K562 (cell line): Measurements from ENCODE around the gene MRPS10. TPM values are rescaled to one million over a fixed set of nuclear protein-coding genes. Genes with fewer than 3 reads are reported as not detected.
A peak's percentile ranks its signal among the peaks of the same experiment; 100 is the strongest.

Experiments used
- ATAC-seq: fragments of 200-7000 bp; cut with Tn5 transposase; 3 replicates; pipeline ENCODE4 v1.9.1; 2020; ENCODE audit warnings: moderate library complexity
- BruUV-seq: library from RNA; stranded (reverse); fragments of 400-500 nt; replicated peaks from 2 replicates; lab custom pipeline; 2021; lab: Mats Ljungman, UMichigan
- CTCF ChIA-PET: fragments of 300-600 bp; formaldehyde crosslinking; extraction: SDS; loops from one replicate; lab custom pipeline; 2021; ENCODE audit warnings: low intra/inter-chr PET ratio; lab: Yijun Ruan, JAX
- POLR2A ChIA-PET: fragments of 300-600, 350-650 bp; sonication (Branson Sonifier 250); formaldehyde crosslinking; extraction: SDS; loops from one replicate; lab custom pipeline; 2021; ENCODE audit warnings: antibody characterized with exemption, inconsistent platforms; lab: Yijun Ruan, JAX
- DNase-seq, 4 experiments: peaks; one replicate each; pipeline versions ENCODE4 v3.0.0 to v3.0.0-alpha.2; 2011 to 2018; ENCODE audit warnings: low spot score in 3 of 4, mixed read lengths in 3 of 4; ENCODE audit errors: extremely low read depth in 1 of 4
- FAIRE-seq: peaks from 2 replicates; lab custom pipeline; 2011; peaks lifted over from hg19 to GRCh38; lab: Jason Lieb, UNC
- H2AFZ ChIP-seq: 2 replicates; pipeline ENCODE4 v1.6.0; 2011; ENCODE audit warnings: low read depth, low read length, control low read depth, inconsistent platforms
- H3K27ac ChIP-seq: fragments of 200-600 bp; 3 replicates; pipeline ENCODE4 v1.8.0; 2011; ENCODE audit warnings: low read depth, mild to moderate bottlenecking, control low read depth, inconsistent platforms, low read length, moderate library complexity, mixed read lengths; ENCODE audit errors: extremely low read depth
- H3K27me3 ChIP-seq, 2 experiments: fragments of 300-600 bp in 1 of 2; 2 replicates in 1 of 2; 3 replicates in 1 of 2; pipeline versions ENCODE4 v1.6.0 to v1.8.0; 2011; ENCODE audit warnings: inconsistent platforms in 2 of 2, low read length in 2 of 2, mild to moderate bottlenecking in 1 of 2, mixed read lengths in 1 of 2, moderate library complexity in 1 of 2; ENCODE audit not compliant: control insufficient read depth in 2 of 2, insufficient read depth in 2 of 2
- H3K36me3 ChIP-seq: fragments of 300-600 bp; 3 replicates; pipeline ENCODE4 v1.8.0; 2011; ENCODE audit warnings: mild to moderate bottlenecking, low read length, inconsistent platforms; ENCODE audit not compliant: control insufficient read depth, insufficient read depth
- H3K4me1 ChIP-seq, 2 experiments: fragments of 200-600 bp in 1 of 2; replicated peaks in 1 of 2; 2 replicates in 1 of 2; 3 replicates in 1 of 2; pipeline versions ENCODE4 v1.5.1 to v1.8.0; 2011; ENCODE audit warnings: inconsistent platforms in 2 of 2, low read length in 2 of 2, mild to moderate bottlenecking in 1 of 2, mixed read lengths in 1 of 2, moderate library complexity in 1 of 2; ENCODE audit not compliant: control insufficient read depth in 2 of 2, insufficient read depth in 2 of 2
- H3K4me2 ChIP-seq: 2 replicates; pipeline ENCODE4 v1.6.1; 2011; ENCODE audit warnings: low read length, control low read depth, inconsistent platforms, mixed read lengths; ENCODE audit not compliant: insufficient read depth
- H3K4me3 ChIP-seq: fragments of 200-600 bp; sonication (generic), shearing (Covaris generic); 2 replicates; pipeline ENCODE4 v1.5.1; 2016; ENCODE audit warnings: control low read depth, inconsistent platforms
- H3K79me2 ChIP-seq: fragments of 200-600 bp; 3 replicates; pipeline ENCODE4 v1.8.0; 2011; ENCODE audit warnings: low read length, inconsistent platforms; ENCODE audit not compliant: control insufficient read depth, insufficient read depth
- H3K9ac ChIP-seq, 2 experiments: 2 replicates each; pipeline versions ENCODE4 v1.6.0 to v1.6.1; 2011; ENCODE audit warnings: low read depth in 2 of 2, low read length in 2 of 2, control low read depth in 1 of 2, inconsistent platforms in 1 of 2, mild to moderate bottlenecking in 1 of 2, mixed read lengths in 1 of 2; ENCODE audit not compliant: insufficient read depth in 1 of 2
- H3K9me1 ChIP-seq: one replicate; pipeline ENCODE4 v1.6.0; 2011; ENCODE audit warnings: inconsistent platforms, mild to moderate bottlenecking, low read length, moderate library complexity; ENCODE audit not compliant: control insufficient read depth, insufficient read depth
- H3K9me3 ChIP-seq: replicated peaks from 2 replicates; pipeline ENCODE4 v1.5.1; 2011; ENCODE audit warnings: low read depth, low read length, inconsistent platforms; ENCODE audit not compliant: control insufficient read depth, insufficient read depth
- H4K20me1 ChIP-seq: replicated peaks from 2 replicates; pipeline ENCODE4 v1.6.1; 2011; ENCODE audit warnings: low read length, inconsistent platforms, mixed read lengths; ENCODE audit not compliant: control insufficient read depth, insufficient read depth
- EGR1 ChIP-seq: fragments of 450-650 bp; conservative IDR thresholded peaks from 2 replicates; pipeline ENCODE4 v1.6.1; 2017; ENCODE audit warnings: mild to moderate bottlenecking
- ELF1 ChIP-seq: fragments of 200-800 bp; sonication (Bioruptor generic); IDR thresholded peaks from 2 replicates; pipeline ENCODE4 v1.6.1; 2016; ENCODE audit warnings: missing genetic modification characterization, missing compliant biosample characterization
- FOXJ2 ChIP-seq: fragments of 200-800 bp; sonication (Bioruptor generic); IDR thresholded peaks from 2 replicates; pipeline ENCODE4 v1.6.1; 2016; ENCODE audit warnings: missing genetic modification characterization, missing compliant biosample characterization
- LARP7 ChIP-seq: fragments of 450-650 bp; IDR thresholded peaks from 2 replicates; pipeline ENCODE4 v1.6.1; 2016
- MAFG ChIP-seq: fragments of 450-650 bp; conservative IDR thresholded peaks from 2 replicates; pipeline ENCODE4 v1.6.1; 2016; ENCODE audit warnings: missing genetic modification characterization, missing compliant biosample characterization
- MBD2 ChIP-seq: sonication (generic); IDR thresholded peaks from 2 replicates; pipeline ENCODE4 v1.6.1; 2016; ENCODE audit warnings: low read depth, borderline replicate concordance
- PCBP2 ChIP-seq: fragments of 200-400 bp; formaldehyde crosslinking; IDR thresholded peaks from 2 replicates; pipeline ENCODE4 v1.6.1; 2018; ENCODE audit warnings: low read length, low read depth, mild to moderate bottlenecking, moderate library complexity; ENCODE audit not compliant: poor library complexity, severe bottlenecking
- POLR3G ChIP-seq: IDR thresholded peaks from 2 replicates; pipeline ENCODE4 v1.6.1; 2011; ENCODE audit not compliant: insufficient read length, insufficient replicate concordance; ENCODE audit errors: extremely low read depth
- ZNF212 ChIP-seq: fragments of 450-650 bp; formaldehyde crosslinking; IDR thresholded peaks from 2 replicates; pipeline ENCODE4 v1.4.0; 2020; ENCODE audit warnings: mild to moderate bottlenecking
- ZNF507 ChIP-seq: conservative IDR thresholded peaks from 2 replicates; pipeline ENCODE4 v1.6.1; 2017; ENCODE audit warnings: missing genetic modification characterization, missing compliant biosample characterization
- ZNF609 ChIP-seq: sonication (generic); formaldehyde crosslinking; IDR thresholded peaks from 2 replicates; pipeline ENCODE4 v1.8.1; 2023; ENCODE audit warnings: missing genetic modification reagents, mild to moderate bottlenecking, borderline replicate concordance
- WGBS: fragments of 100-300 bp; shearing (Covaris generic); methylation state at CpG from one replicate; pipeline ENCODE4 v1.1.6; 2016; ENCODE audit warnings: low coverage, mixed read lengths; ENCODE audit not compliant: insufficient coverage; ENCODE audit errors: missing lambda C conversion rate; 5-methylcytosine and 5-hydroxymethylcytosine counted together
- in situ Hi-C: fragments of 300-500 bp; cut with MboI; formaldehyde crosslinking; loops from 4 replicates; pipeline ENCODE4 v1.15.0; 2018; ENCODE audit warnings: inconsistent platforms, mixed read lengths
- intact Hi-C: fragments of 100-400 bp; cut with micrococcal nuclease; formaldehyde crosslinking; loops from 2 replicates; pipeline ENCODE4 v1.14.2; 2022
- polyA plus RNA-seq, 8 experiments: library from polyadenylated mRNA; depleted of rRNA in 4 of 8; stranded (reverse) in 5 of 8; unstranded in 3 of 8; fragments of >200 nt; fragmentation: Nextera tagmentation in 2 of 8; fragmentation: Illumina TruSeq in 1 of 8; extraction: Ambion mirVana in 2 of 8; extraction: Trizol in 1 of 8; gene quantifications; 2 replicates each; pipeline versions ENCODE4 v1.2.1 to v1.2.3, GENCODE V29; 2011 to 2014; ENCODE audit warnings: inconsistent platforms in 1 of 8, missing spikeins in 1 of 8
- total RNA-seq, 7 experiments: library from RNA; depleted of rRNA in 6 of 7; stranded (reverse); fragments of >200 nt in 6 of 7; fragmentation: Illumina TruSeq in 2 of 7; extraction: Trizol in 2 of 7; gene quantifications; 2 replicates each; pipeline versions ENCODE4 v1.2.1 to v1.2.3, GENCODE V29; 2011 to 2021; ENCODE audit warnings: low replicate concordance in 1 of 7
- TF ChIP-seq, protein P1 (sequence below): fragments of 250-450 bp; sonication (Bioruptor Pico); IDR thresholded peaks from 2 replicates; pipeline ENCODE4 v1.5.0; 2021; ENCODE audit warnings: mild to moderate bottlenecking, borderline replicate concordance
- TF ChIP-seq, protein P2 (sequence below): sonication (generic); formaldehyde crosslinking; IDR thresholded peaks from 2 replicates; pipeline ENCODE4 v1.8.0; 2023; ENCODE audit warnings: mild to moderate bottlenecking, missing genetic modification reagents

The MRPS10 gene
- total and polyA plus RNA-seq, 9 of the 15 experiments (the other 6 are each of a cell fraction or from before 2014, with no cell fraction given): 48.6 to 166 (median 93.7) TPM

- in situ Hi-C loops: no loop called here
- ChIA-PET POLR2A (interaction anchor here (0.6 to 1.2 kb wide), 5 partner anchors 9 to 159 kb away, joined by 3 to 5 read pairs (median 3); no protein-coding TSS in a partner anchor), CTCF (interaction anchor here (0.6 to 0.9 kb wide), 2 partner anchors 287 to 451 kb away, joined by 3 read pairs; no protein-coding TSS in a partner anchor)
- ATAC-seq: no peak
- intact Hi-C loops: loop anchor here (5.0 to 10.0 kb wide), 2 partner anchors 287 to 465 kb away; partner anchors contain the start of gene PRPH2
- peak in 2 of 4 experiments; percentile 34 to 42 for DNase-seq
- Histone ChIP-seq H3K36me3 (no peaks in the 10 kb centered on the region), H4K20me1 (no peaks in the 10 kb centered on the region), H3K4me3 (no peak overlapping the region; the same call in 1 of the 2 replicates), H3K27me3 (peaks cover 36 to 48% of the 10 kb centered on the region in 2 experiments), H3K9me3 (no peaks in the 10 kb centered on the region), H3K9ac (peak overlapping the region in 1 of 2 experiments; percentile 66; a peak in 1 of 4 replicates), H3K9me1 (no peaks in the 10 kb centered on the region), H2AFZ (peak overlapping the region; percentile 87), H3K79me2 (no peaks in the 10 kb centered on the region), H3K4me1 (peaks cover 9 to 21% of the 10 kb centered on the region in 2 experiments), H3K27ac (no peak overlapping the region), H3K4me2 (peak overlapping the region; percentile 71)
- TF ChIP-seq, protein P1, sequence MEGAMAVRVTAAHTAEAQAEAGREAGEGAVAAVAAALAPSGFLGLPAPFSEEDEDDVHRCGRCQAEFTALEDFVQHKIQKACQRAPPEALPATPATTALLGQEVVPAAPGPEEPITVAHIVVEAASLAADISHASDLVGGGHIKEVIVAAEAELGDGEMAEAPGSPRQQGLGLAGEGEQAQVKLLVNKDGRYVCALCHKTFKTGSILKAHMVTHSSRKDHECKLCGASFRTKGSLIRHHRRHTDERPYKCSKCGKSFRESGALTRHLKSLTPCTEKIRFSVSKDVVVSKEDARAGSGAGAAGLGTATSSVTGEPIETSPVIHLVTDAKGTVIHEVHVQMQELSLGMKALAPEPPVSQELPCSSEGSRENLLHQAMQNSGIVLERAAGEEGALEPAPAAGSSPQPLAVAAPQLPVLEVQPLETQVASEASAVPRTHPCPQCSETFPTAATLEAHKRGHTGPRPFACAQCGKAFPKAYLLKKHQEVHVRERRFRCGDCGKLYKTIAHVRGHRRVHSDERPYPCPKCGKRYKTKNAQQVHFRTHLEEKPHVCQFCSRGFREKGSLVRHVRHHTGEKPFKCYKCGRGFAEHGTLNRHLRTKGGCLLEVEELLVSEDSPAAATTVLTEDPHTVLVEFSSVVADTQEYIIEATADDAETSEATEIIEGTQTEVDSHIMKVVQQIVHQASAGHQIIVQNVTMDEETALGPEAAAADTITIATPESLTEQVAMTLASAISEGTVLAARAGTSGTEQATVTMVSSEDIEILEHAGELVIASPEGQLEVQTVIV (CRISPR knock-in tag): 0 out of 2 replicates have a peak, but pooled peaks have one; percentile 22
- no peak for TF ChIP-seq LARP7
- TF ChIP-seq, protein P2, sequence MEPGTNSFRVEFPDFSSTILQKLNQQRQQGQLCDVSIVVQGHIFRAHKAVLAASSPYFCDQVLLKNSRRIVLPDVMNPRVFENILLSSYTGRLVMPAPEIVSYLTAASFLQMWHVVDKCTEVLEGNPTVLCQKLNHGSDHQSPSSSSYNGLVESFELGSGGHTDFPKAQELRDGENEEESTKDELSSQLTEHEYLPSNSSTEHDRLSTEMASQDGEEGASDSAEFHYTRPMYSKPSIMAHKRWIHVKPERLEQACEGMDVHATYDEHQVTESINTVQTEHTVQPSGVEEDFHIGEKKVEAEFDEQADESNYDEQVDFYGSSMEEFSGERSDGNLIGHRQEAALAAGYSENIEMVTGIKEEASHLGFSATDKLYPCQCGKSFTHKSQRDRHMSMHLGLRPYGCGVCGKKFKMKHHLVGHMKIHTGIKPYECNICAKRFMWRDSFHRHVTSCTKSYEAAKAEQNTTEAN: no peak
- no peak for TF ChIP-seq FOXJ2 (tag)
- TF ChIP-seq ZNF507 (tag): no peak
- 0 out of 2 replicates have a peak, but pooled peaks have one; percentile 23 for TF ChIP-seq EGR1
- TF ChIP-seq POLR3G: no peak
- TF ChIP-seq MAFG (tag): no peak
- TF ChIP-seq ELF1 (tag): 0 out of 2 replicates have a peak, but pooled peaks have one; percentile 38
- no peak for TF ChIP-seq PCBP2
- no peak for TF ChIP-seq ZNF212 (CRISPR knock-in tag)
- TF ChIP-seq ZNF609: no peak
- no peak for TF ChIP-seq MBD2
- 34% methylated on average over 10 of the region's 10 CpGs for WGBS
- no TSS peak for BruUV-seq
- FAIRE-seq: no peak
Measured at GRCh38 chr6:42259841-42260395, 42.3 kb upstream of the MRPS10 start.
